HepG2 (cell line): Measurements from ENCODE around the gene TOPORS. TPM values are rescaled to one million over a fixed set of nuclear protein-coding genes. Genes with fewer than 3 reads are reported as not detected.
A peak's percentile ranks its signal among the peaks of the same experiment; 100 is the strongest.

Experiments
- GLI4 ChIP-seq: sonication (generic); formaldehyde crosslinking; IDR thresholded peaks from 2 replicates; pipeline ENCODE4 v1.5.1; 2020; ENCODE audit warnings: missing genetic modification reagents, mild to moderate bottlenecking, moderate library complexity, borderline replicate concordance
- ISX ChIP-seq: sonication (generic); formaldehyde crosslinking; conservative IDR thresholded peaks from 2 replicates; pipeline ENCODE4 v1.5.0; 2020; ENCODE audit warnings: missing genetic modification reagents
- KLF11 ChIP-seq: IDR thresholded peaks from 2 replicates; pipeline ENCODE4 v1.6.1; 2016; ENCODE audit warnings: missing compliant biosample characterization
- NR2F1 ChIP-seq, 2 experiments: fragments of 450-650 bp in 1 of 2; formaldehyde crosslinking in 1 of 2; IDR thresholded peaks; 2 replicates each; pipeline versions ENCODE4 v1.5.0 to v1.6.1; 2016 to 2020; ENCODE audit warnings: mild to moderate bottlenecking in 1 of 2, missing compliant biosample characterization in 1 of 2, missing genetic modification reagents in 1 of 2, moderate library complexity in 1 of 2
- PITX1 ChIP-seq: sonication (generic); formaldehyde crosslinking; IDR thresholded peaks from 2 replicates; pipeline ENCODE4 v1.5.1; 2020; ENCODE audit warnings: mild to moderate bottlenecking, missing genetic modification reagents
- PTBP1 ChIP-seq: fragments of 200-400 bp; formaldehyde crosslinking; IDR thresholded peaks from 2 replicates; pipeline ENCODE4 v1.6.1; 2018; ENCODE audit warnings: low read length, low read depth; ENCODE audit not compliant: poor library complexity, severe bottlenecking
- SRSF4 ChIP-seq: fragments of 200-400 bp; formaldehyde crosslinking; IDR thresholded peaks from one replicate; pipeline ENCODE4 v1.6.1; 2018; ENCODE audit warnings: mild to moderate bottlenecking, low read depth, low read length, moderate library complexity; ENCODE audit not compliant: poor library complexity, severe bottlenecking
- XBP1 ChIP-seq: sonication (generic); formaldehyde crosslinking; IDR thresholded peaks from 2 replicates; pipeline ENCODE4 v1.5.0; 2020; ENCODE audit warnings: missing genetic modification reagents
- ZBTB21 ChIP-seq: sonication (generic); formaldehyde crosslinking; IDR thresholded peaks from 2 replicates; pipeline ENCODE4 v1.4.0; 2020; ENCODE audit warnings: missing genetic modification reagents
- ZFYVE20 ChIP-seq: sonication (generic); formaldehyde crosslinking; IDR thresholded peaks from 2 replicates; pipeline ENCODE4 v1.8.0; 2023; ENCODE audit warnings: low read depth, mild to moderate bottlenecking, moderate library complexity, missing genetic modification reagents, borderline replicate concordance
- ZNF264 ChIP-seq: sonication (generic); formaldehyde crosslinking; IDR thresholded peaks from 2 replicates; pipeline ENCODE4 v1.4.0; 2020; ENCODE audit warnings: missing genetic modification reagents
- ZNF460 ChIP-seq: sonication (generic); formaldehyde crosslinking; IDR thresholded peaks from 2 replicates; pipeline ENCODE4 v1.5.1; 2020; ENCODE audit warnings: missing genetic modification reagents, mild to moderate bottlenecking, borderline replicate concordance
- ZNF562 ChIP-seq: sonication (generic); formaldehyde crosslinking; IDR thresholded peaks from 2 replicates; pipeline ENCODE4 v1.8.0; 2022; ENCODE audit warnings: missing genetic modification reagents, borderline replicate concordance
- polyA plus RNA-seq, 8 experiments: library from polyadenylated mRNA; depleted of rRNA in 3 of 8; stranded (reverse) in 7 of 8; unstranded in 1 of 8; fragments of >200 nt; fragmentation: Illumina TruSeq in 4 of 8; extraction: Trizol in 4 of 8; gene quantifications; 2 replicates each; pipeline versions ENCODE4 v1.2.1 to v1.2.3, GENCODE V29; 2011 to 2016; ENCODE audit warnings: low read depth in 4 of 8, missing spikeins in 1 of 8, mixed read lengths in 1 of 8; ENCODE audit not compliant: insufficient read depth in 1 of 8
- total RNA-seq, 5 experiments: library from RNA; depleted of rRNA; stranded (reverse); fragments of >200 nt; fragmentation: Illumina TruSeq; extraction: Trizol; gene quantifications; 2 replicates each; pipeline ENCODE4 v1.2.3, GENCODE V29; 2016; ENCODE audit warnings: low read depth in 1 of 5
- TF ChIP-seq, protein P1 (sequence below): sonication (generic); formaldehyde crosslinking; IDR thresholded peaks from 2 replicates; pipeline ENCODE4 v1.8.0; 2022; ENCODE audit warnings: mild to moderate bottlenecking, missing genetic modification reagents, borderline replicate concordance
- TF ChIP-seq, protein P2 (sequence below): sonication (generic); formaldehyde crosslinking; conservative IDR thresholded peaks from 2 replicates; pipeline ENCODE4 v1.8.1; 2023; ENCODE audit warnings: missing genetic modification reagents
- TF ChIP-seq, protein P3 (sequence below): sonication (generic); formaldehyde crosslinking; IDR thresholded peaks from 2 replicates; pipeline ENCODE4 v1.4.0; 2020; ENCODE audit warnings: mild to moderate bottlenecking, low read depth, missing genetic modification reagents
- TF ChIP-seq, protein P4 (sequence below): sonication (generic); formaldehyde crosslinking; IDR thresholded peaks from 2 replicates; pipeline ENCODE4 v1.4.0; 2020; ENCODE audit warnings: missing genetic modification reagents
- TF ChIP-seq, protein P5 (sequence below): sonication (generic); formaldehyde crosslinking; IDR thresholded peaks from 2 replicates; pipeline ENCODE4 v1.5.0; 2020; ENCODE audit warnings: mild to moderate bottlenecking, missing genetic modification reagents
- TF ChIP-seq, protein P6 (sequence below): sonication (generic); formaldehyde crosslinking; IDR thresholded peaks from 2 replicates; pipeline ENCODE4 v1.8.1; 2023; ENCODE audit warnings: mild to moderate bottlenecking, moderate library complexity, missing genetic modification reagents
- TF ChIP-seq, protein P7 (sequence below): sonication (generic); formaldehyde crosslinking; IDR thresholded peaks from 2 replicates; pipeline ENCODE4 v1.8.0; 2022; ENCODE audit warnings: mild to moderate bottlenecking, missing genetic modification reagents, moderate library complexity

Gene TOPORS
- total and polyA plus RNA-seq, 2 of the 13 experiments (the other 11 are each of a cell fraction or from before 2014, with no cell fraction given): 6.8 to 19.6 TPM

DNA sequence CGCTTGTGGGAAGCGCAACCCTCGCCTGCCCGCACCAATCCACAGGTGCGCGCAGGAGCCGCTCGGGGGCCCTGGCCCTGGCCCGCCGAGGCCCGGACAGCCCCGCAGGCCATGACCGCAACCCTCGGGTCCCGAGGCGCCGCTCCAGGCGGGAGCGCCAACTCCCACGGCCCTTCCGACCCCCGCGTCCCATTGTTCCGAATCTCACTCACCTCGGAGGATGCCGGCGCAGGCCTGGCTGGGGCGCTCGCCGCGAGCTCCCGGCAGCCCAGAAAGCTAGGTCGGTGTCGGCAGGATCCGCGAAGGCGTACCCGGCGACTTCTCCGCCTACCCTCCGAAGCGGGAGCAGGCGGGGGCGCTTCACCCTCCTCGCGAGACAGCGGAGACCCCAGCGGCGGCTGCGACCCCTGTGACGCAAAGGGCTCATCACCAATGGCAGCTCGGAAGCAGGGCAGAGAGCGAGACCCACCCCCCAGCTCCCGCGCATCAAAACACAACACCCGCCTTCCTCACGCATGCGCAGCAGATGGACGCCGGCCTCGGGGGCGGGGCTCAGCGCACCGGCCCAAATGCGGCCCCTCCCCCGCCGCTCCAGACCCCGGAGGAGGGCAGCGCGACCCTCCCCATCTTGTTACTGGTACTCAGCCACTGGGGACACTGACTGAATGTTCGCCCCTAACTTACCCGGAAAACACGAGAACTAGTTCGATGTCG is 1.7 kb downstream of the TOPORS start (continued):
- TF ChIP-seq ZNF562 (CRISPR knock-in tag) (no peak), PITX1 (CRISPR knock-in tag) (0 out of 2 replicates have a peak, but pooled peaks have one; percentile 46), GLI4 (CRISPR knock-in tag) (no peak), NR2F1 (CRISPR knock-in tag; IDR thresholded peaks at IDR 0.05) (no peak; a peak in 1 of 4 replicates), KLF11 (CRISPR knock-in tag) (no peak), ZFYVE20 (CRISPR knock-in tag) (no peak), ZNF460 (CRISPR knock-in tag) (peak; percentile 28; the same call in 1 of the 2 replicates), ZNF264 (CRISPR knock-in tag) (no peak), SRSF4 (no peak), ZBTB21 (CRISPR knock-in tag) (no peak), PTBP1 (no peak), ISX (CRISPR knock-in tag) (no peak), XBP1 (CRISPR knock-in tag) (no peak)
- TF ChIP-seq, protein P1, sequence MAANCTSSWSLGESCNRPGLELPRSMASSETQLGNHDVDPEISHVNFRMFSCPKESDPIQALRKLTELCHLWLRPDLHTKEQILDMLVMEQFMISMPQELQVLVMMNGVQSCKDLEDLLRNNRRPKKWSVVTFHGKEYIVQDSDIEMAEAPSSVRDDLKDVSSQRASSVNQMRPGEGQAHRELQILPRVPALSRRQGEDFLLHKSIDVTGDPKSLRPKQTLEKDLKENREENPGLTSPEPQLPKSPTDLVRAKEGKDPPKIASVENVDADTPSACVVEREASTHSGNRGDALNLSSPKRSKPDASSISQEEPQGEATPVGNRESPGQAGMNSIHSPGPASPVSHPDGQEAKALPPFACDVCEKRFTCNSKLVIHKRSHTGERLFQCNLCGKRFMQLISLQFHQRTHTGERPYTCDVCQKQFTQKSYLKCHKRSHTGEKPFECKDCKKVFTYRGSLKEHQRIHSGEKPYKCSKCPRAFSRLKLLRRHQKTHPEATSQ: no peak
- TF ChIP-seq, protein P2, sequence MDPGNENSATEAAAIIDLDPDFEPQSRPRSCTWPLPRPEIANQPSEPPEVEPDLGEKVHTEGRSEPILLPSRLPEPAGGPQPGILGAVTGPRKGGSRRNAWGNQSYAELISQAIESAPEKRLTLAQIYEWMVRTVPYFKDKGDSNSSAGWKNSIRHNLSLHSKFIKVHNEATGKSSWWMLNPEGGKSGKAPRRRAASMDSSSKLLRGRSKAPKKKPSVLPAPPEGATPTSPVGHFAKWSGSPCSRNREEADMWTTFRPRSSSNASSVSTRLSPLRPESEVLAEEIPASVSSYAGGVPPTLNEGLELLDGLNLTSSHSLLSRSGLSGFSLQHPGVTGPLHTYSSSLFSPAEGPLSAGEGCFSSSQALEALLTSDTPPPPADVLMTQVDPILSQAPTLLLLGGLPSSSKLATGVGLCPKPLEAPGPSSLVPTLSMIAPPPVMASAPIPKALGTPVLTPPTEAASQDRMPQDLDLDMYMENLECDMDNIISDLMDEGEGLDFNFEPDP: no peak
- TF ChIP-seq, protein P3, sequence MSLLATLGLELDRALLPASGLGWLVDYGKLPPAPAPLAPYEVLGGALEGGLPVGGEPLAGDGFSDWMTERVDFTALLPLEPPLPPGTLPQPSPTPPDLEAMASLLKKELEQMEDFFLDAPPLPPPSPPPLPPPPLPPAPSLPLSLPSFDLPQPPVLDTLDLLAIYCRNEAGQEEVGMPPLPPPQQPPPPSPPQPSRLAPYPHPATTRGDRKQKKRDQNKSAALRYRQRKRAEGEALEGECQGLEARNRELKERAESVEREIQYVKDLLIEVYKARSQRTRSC (CRISPR knock-in tag): no peak
- TF ChIP-seq, protein P4, sequence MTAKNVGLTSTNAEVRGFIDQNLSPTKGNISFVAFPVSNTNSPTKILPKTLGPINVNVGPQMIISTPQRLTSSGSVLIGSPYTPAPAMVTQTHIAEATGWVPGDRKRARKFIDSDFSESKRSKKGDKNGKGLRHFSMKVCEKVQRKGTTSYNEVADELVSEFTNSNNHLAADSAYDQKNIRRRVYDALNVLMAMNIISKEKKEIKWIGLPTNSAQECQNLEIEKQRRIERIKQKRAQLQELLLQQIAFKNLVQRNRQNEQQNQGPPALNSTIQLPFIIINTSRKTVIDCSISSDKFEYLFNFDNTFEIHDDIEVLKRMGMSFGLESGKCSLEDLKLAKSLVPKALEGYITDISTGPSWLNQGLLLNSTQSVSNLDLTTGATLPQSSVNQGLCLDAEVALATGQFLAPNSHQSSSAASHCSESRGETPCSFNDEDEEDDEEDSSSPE (CRISPR knock-in tag): peak; percentile 74; the same call in 1 of the 2 replicates
- TF ChIP-seq, protein P5, sequence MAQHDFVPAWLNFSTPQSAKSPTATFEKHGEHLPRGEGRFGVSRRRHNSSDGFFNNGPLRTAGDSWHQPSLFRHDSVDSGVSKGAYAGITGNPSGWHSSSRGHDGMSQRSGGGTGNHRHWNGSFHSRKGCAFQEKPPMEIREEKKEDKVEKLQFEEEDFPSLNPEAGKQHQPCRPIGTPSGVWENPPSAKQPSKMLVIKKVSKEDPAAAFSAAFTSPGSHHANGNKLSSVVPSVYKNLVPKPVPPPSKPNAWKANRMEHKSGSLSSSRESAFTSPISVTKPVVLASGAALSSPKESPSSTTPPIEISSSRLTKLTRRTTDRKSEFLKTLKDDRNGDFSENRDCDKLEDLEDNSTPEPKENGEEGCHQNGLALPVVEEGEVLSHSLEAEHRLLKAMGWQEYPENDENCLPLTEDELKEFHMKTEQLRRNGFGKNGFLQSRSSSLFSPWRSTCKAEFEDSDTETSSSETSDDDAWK (CRISPR knock-in tag): no peak
- TF ChIP-seq, protein P6, sequence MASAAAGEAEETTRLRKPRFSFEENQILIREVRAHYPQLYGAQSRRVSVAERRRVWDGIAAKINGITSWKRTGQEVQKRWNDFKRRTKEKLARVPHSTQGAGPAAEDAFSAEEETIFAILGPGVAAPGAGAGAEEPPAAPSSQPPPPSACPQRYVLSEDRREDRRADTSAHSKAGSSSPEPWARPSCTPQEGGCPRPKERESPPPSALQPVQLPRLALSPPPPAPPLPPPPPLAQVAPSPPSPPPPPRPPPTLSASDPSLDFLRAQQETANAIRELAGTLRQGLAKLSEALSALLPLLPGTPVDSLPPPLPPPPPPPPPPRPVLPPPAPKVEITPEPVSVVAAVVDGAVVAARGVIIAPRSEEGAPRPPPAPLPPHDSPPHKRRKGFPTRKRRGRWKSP: peak; percentile 46; the same call in 1 of the 2 replicates
- TF ChIP-seq, protein P7, sequence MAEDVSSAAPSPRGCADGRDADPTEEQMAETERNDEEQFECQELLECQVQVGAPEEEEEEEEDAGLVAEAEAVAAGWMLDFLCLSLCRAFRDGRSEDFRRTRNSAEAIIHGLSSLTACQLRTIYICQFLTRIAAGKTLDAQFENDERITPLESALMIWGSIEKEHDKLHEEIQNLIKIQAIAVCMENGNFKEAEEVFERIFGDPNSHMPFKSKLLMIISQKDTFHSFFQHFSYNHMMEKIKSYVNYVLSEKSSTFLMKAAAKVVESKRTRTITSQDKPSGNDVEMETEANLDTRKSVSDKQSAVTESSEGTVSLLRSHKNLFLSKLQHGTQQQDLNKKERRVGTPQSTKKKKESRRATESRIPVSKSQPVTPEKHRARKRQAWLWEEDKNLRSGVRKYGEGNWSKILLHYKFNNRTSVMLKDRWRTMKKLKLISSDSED: no peak
